ENCODE data around the gene EXOC6B. TPM values are rescaled to one million over a fixed set of nuclear protein-coding genes. Genes with fewer than 3 reads are reported as not detected.

The EXOC6B gene
- total and polyA plus RNA-seq, 11 donors = 18.4 to 192 (median 143) TPM

GRCh38 chr2:72743481-72743880, 82.4 kb downstream of the EXOC6B start:
- intact Hi-C loops (cut with DNase I) = loop anchor here in 9 of 10 donors (5.0 to 10.0 kb wide), 8 partner anchors 139 to 1199 kb away; partner anchors contain the start of gene CYP26B1 (in 1 of the 9)
- H3K36me3 ChIP-seq = peaks cover 0 to 25% (median 8%) of the 10 kb centered on the region in 9 donors
- H3K27ac ChIP-seq = no peak overlapping the region
- DNase-seq = no peak
- H3K4me1 ChIP-seq = peaks cover 0 to 21% (median 4%) of the 10 kb centered on the region in 12 donors
- H3K27me3 ChIP-seq = no peaks in the 10 kb centered on the region
- no peaks in the 10 kb centered on the region for H3K9me3 ChIP-seq
- H3K4me3 ChIP-seq = no peak overlapping the region
- WGBS, 4 donors = 92 to 95% (median 95%) methylated on average over 2 of the region's 2 CpGs
- TF ChIP-seq POLR2A (IDR thresholded peaks at IDR 0.05) = no peak
- no peak for TF ChIP-seq CTCF (IDR thresholded peaks at IDR 0.05)
- no peak for ATAC-seq

- H3K4me1 ChIP-seq = no peaks in the 10 kb centered on the region
- H3K27me3 ChIP-seq = no peaks in the 10 kb centered on the region
- H3K27ac ChIP-seq = no peak overlapping the region
- ATAC-seq (no peak), DNase-seq (no peak)
- intact Hi-C loops (cut with DNase I) = loop anchor here in 1 of 10 donors (10.0 kb wide), 1 partner anchor 153 kb away; no protein-coding TSS in a partner anchor
- no peak overlapping the region for H3K4me3 ChIP-seq
- H3K9me3 ChIP-seq = no peaks in the 10 kb centered on the region
- TF ChIP-seq CTCF (IDR thresholded peaks at IDR 0.05) (no peak), POLR2A (IDR thresholded peaks at IDR 0.05) (no peak)
- peaks cover 0 to 34% (median 8%) of the 10 kb centered on the region in 9 donors for H3K36me3 ChIP-seq
These were observed 87.7 kb downstream of the EXOC6B start for GRCh38 chr2:72738096-72738495.

- intact Hi-C loops (cut with DNase I) = loop anchor here in 1 of 10 donors (10.0 kb wide), 1 partner anchor 150 kb away; no protein-coding TSS in a partner anchor
- Histone ChIP-seq H3K9me3 (no peaks in the 10 kb centered on the region), H3K27me3 (no peaks in the 10 kb centered on the region), H3K36me3 (peaks cover 0 to 31% (median 4%) of the 10 kb centered on the region in 9 donors), H3K27ac (no peak overlapping the region), H3K4me3 (no peak overlapping the region), H3K4me1 (peaks cover 0 to 5% (median 0%) of the 10 kb centered on the region in 12 donors)
- TF ChIP-seq POLR2A (IDR thresholded peaks at IDR 0.05) (no peak), CTCF (IDR thresholded peaks at IDR 0.05) (no peak)
- no peak for ATAC-seq
- 90 to 99% (median 95%) methylated on average over 2 of the region's 2 CpGs for WGBS, 4 donors
- no peak for DNase-seq
These were observed 91.4 kb downstream of the EXOC6B start for GRCh38 chr2:72734432-72734831.

- Histone ChIP-seq H3K27ac (no peak overlapping the region), H3K4me3 (no peak overlapping the region), H3K4me1 (peaks cover 0 to 11% (median 0%) of the 10 kb centered on the region in 12 donors), H3K36me3 (peaks cover 0 to 17% (median 4%) of the 10 kb centered on the region in 9 donors), H3K27me3 (no peaks in the 10 kb centered on the region), H3K9me3 (no peaks in the 10 kb centered on the region)
- TF ChIP-seq POLR2A (IDR thresholded peaks at IDR 0.05) = no peak
- TF ChIP-seq CTCF (IDR thresholded peaks at IDR 0.05) = no peak
- ATAC-seq (no peak), DNase-seq (no peak)
- intact Hi-C loops (cut with DNase I) = loop anchor here in 1 of 10 donors (10.0 kb wide), 1 partner anchor 146 kb away; no protein-coding TSS in a partner anchor
- WGBS, 4 donors = 74 to 85% (median 78%) methylated on average over 2 of the region's 2 CpGs
These were observed 94.7 kb downstream of the EXOC6B start for GRCh38 chr2:72731116-72731515.

All from heart left ventricle (tissue), 16 donors.